ENCODE results near the gene CHMP6.

The CHMP6 gene

DNA sequence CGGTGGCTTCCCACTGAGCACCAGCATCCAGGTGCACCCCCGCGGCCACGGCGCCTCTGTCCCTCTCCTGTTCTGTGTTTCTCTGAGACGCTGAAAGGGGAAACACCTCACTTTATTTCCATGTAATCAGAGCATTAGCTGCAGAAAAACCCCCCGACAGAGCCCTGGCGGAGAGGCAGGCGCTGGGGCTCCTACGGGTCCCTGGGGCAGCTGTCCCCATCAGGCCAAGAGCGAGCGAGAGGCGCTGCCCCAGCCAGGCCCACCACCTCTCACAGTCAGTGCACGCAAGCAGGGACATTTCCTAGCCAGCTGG is 27.1 kb upstream of the CHMP6 start:
- Histone ChIP-seq H3K9ac (ENCODE audit: low read depth, low read length, poor library complexity, severe bottlenecking) (no peak overlapping the region), H3K9me2 (replicated peaks; ENCODE audit: low read depth, low read length) (no peaks in the 10 kb centered on the region), H3K4me2 (ENCODE audit: low read depth, low read length, poor library complexity, severe bottlenecking) (no peak overlapping the region), H3K36me3 (ENCODE audit: insufficient read depth, low read length) (no peaks in the 10 kb centered on the region), H3K9me3 (ENCODE audit: insufficient read depth, low read depth, low read length) (no peaks in the 10 kb centered on the region), H3K79me2 (ENCODE audit: insufficient read depth, low read length) (no peaks in the 10 kb centered on the region), H2AFZ (ENCODE audit: low read length) (no peak overlapping the region), H3K4me1 (ENCODE audit: insufficient read depth, low read length, poor library complexity, severe bottlenecking) (no peaks in the 10 kb centered on the region), H3K27me3 (ENCODE audit: insufficient read depth, low read length, poor library complexity, severe bottlenecking) (no peaks in the 10 kb centered on the region), H4K20me1 (ENCODE audit: insufficient read depth, low read length, poor library complexity, severe bottlenecking) (no peaks in the 10 kb centered on the region), H3K4me3 (ENCODE audit: low read length, poor library complexity, severe bottlenecking) (no peak overlapping the region), H3F3A (ENCODE audit: low read depth) (no peaks in the 10 kb centered on the region)
- TF ChIP-seq, protein P1, sequence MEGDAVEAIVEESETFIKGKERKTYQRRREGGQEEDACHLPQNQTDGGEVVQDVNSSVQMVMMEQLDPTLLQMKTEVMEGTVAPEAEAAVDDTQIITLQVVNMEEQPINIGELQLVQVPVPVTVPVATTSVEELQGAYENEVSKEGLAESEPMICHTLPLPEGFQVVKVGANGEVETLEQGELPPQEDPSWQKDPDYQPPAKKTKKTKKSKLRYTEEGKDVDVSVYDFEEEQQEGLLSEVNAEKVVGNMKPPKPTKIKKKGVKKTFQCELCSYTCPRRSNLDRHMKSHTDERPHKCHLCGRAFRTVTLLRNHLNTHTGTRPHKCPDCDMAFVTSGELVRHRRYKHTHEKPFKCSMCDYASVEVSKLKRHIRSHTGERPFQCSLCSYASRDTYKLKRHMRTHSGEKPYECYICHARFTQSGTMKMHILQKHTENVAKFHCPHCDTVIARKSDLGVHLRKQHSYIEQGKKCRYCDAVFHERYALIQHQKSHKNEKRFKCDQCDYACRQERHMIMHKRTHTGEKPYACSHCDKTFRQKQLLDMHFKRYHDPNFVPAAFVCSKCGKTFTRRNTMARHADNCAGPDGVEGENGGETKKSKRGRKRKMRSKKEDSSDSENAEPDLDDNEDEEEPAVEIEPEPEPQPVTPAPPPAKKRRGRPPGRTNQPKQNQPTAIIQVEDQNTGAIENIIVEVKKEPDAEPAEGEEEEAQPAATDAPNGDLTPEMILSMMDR (conservative IDR thresholded peaks at IDR 0.05; ENCODE audit: low read length): no peak
- no peak for TF ChIP-seq EZH2phosphoT487 (IDR thresholded peaks at IDR 0.05; ENCODE audit: borderline replicate concordance)

DNA sequence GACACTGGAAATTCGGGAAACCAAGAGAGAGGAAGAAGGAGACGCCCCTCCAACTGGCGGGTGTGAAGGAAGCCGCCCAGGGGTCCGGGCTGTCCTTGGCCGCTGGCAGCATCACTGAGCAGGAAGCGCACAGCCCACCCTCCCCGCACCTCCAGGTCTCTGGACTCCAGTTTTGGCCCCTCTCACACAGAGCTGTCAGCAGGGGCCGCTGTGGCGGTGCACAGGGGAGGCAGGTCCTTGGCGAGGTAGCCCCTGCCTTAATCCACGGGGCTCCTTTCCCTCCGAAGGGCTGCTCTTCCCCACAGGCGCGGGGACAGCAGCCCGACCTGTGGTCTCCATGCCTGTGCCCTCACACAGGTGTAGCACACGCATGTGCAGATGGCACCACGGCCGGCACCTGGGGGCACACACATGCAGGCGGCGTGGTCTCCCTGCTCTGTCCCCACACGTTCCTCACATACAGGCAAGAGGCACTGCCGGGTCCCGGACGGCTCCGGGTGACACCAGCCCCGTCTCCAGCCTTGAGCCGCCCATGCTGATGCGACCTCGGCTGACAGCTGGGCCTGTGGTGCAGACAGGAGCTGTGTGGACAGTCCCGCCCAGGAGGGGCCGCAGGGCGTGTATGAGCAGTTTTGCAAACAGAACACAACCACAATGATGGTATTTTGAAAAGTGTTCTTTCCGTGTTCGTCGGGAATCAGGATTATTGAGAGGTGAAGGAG is 26.6 kb upstream of the CHMP6 start:
- no peak overlapping the region for H2AFZ ChIP-seq (ENCODE audit: low read length)
- no peaks in the 10 kb centered on the region for H3K79me2 ChIP-seq (ENCODE audit: insufficient read depth, low read length)
- no peak overlapping the region for H3K9ac ChIP-seq (ENCODE audit: low read depth, low read length, poor library complexity, severe bottlenecking)
- H3K4me1 ChIP-seq (ENCODE audit: insufficient read depth, low read length, poor library complexity, severe bottlenecking): no peaks in the 10 kb centered on the region
- no peaks in the 10 kb centered on the region for H3K9me2 ChIP-seq (replicated peaks; ENCODE audit: low read depth, low read length)
- H3K4me2 ChIP-seq (ENCODE audit: low read depth, low read length, poor library complexity, severe bottlenecking): no peak overlapping the region
- no peaks in the 10 kb centered on the region for H3K9me3 ChIP-seq (ENCODE audit: insufficient read depth, low read depth, low read length)
- no peak overlapping the region for H3K4me3 ChIP-seq (ENCODE audit: low read length, poor library complexity, severe bottlenecking)
- no peaks in the 10 kb centered on the region for H3K27me3 ChIP-seq (ENCODE audit: insufficient read depth, low read length, poor library complexity, severe bottlenecking)
- TF ChIP-seq EZH2phosphoT487 (IDR thresholded peaks at IDR 0.05; ENCODE audit: borderline replicate concordance): no peak
- H3K36me3 ChIP-seq (ENCODE audit: insufficient read depth, low read length): no peaks in the 10 kb centered on the region
- no peaks in the 10 kb centered on the region for H4K20me1 ChIP-seq (ENCODE audit: insufficient read depth, low read length, poor library complexity, severe bottlenecking)
- H3F3A ChIP-seq (ENCODE audit: low read depth): no peaks in the 10 kb centered on the region

DNA sequence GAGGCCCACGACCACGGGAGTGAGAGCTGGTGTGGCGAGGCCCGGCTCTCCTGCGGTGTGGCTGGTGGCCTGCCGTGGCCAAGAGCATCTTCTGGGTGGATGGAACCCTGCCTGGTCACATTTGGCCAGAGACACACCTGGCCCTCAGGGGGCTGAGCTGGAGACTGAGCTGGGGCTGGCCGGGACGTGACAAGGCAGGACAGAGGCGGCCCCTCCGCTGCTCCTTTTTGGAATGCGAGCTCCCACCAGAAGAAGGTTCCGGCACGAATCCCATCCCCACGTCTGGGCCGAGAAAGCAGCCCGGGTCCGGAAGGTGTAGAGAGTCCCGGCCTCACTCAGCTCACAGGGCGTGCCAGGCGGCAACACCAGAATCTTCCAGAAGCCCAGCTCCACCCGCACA is 26.0 kb upstream of the CHMP6 start:
- no peaks in the 10 kb centered on the region for H4K20me1 ChIP-seq (ENCODE audit: insufficient read depth, low read length, poor library complexity, severe bottlenecking)
- no peaks in the 10 kb centered on the region for H3K9me3 ChIP-seq (ENCODE audit: insufficient read depth, low read depth, low read length)
- H3K27me3 ChIP-seq (ENCODE audit: insufficient read depth, low read length, poor library complexity, severe bottlenecking): no peaks in the 10 kb centered on the region
- no peaks in the 10 kb centered on the region for H3K36me3 ChIP-seq (ENCODE audit: insufficient read depth, low read length)
- H3K4me3 ChIP-seq (ENCODE audit: low read length, poor library complexity, severe bottlenecking): no peak overlapping the region
- H3K9me2 ChIP-seq (replicated peaks; ENCODE audit: low read depth, low read length): no peaks in the 10 kb centered on the region
- TF ChIP-seq, protein P1 (conservative IDR thresholded peaks at IDR 0.05; ENCODE audit: low read length): no peak
- TF ChIP-seq EZH2phosphoT487 (IDR thresholded peaks at IDR 0.05; ENCODE audit: borderline replicate concordance): no peak
- H3K79me2 ChIP-seq (ENCODE audit: insufficient read depth, low read length): no peaks in the 10 kb centered on the region
- H3K4me1 ChIP-seq (ENCODE audit: insufficient read depth, low read length, poor library complexity, severe bottlenecking): no peaks in the 10 kb centered on the region
- H3F3A ChIP-seq (ENCODE audit: low read depth): no peaks in the 10 kb centered on the region
- H2AFZ ChIP-seq (ENCODE audit: low read length): no peak overlapping the region
- no peak overlapping the region for H3K4me2 ChIP-seq (ENCODE audit: low read depth, low read length, poor library complexity, severe bottlenecking)
- no peak overlapping the region for H3K9ac ChIP-seq (ENCODE audit: low read depth, low read length, poor library complexity, severe bottlenecking)

DNA sequence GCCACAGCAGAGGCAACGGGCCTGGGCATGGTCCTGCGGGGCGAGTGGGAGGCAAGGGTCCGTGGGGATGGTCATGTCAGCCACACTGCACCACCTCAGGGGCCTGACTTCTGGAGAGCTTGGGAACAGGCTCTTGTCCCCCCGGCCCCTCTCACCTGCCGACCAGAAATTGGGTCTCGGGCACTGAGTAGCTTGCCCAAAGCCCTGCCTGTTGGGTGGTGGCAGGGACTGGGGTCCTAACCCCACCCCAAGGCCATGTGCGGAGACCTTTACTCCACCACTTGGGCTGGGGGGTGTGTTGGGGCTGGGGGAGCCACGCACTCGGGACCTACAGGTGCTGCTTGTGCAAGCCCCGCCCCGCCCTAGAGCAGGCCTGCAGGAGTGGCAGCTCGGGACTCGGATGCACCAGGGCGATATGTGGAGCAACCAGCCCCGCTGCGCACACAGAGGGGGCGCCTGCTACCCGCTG is 24.2 kb upstream of the CHMP6 start:
- no peak overlapping the region for H2AFZ ChIP-seq (ENCODE audit: low read length)
- TF ChIP-seq EZH2phosphoT487 (IDR thresholded peaks at IDR 0.05; ENCODE audit: borderline replicate concordance): no peak
- TF ChIP-seq, protein P1 (conservative IDR thresholded peaks at IDR 0.05; ENCODE audit: low read length): no peak
- peaks cover 6% of the 10 kb centered on the region for H3K4me1 ChIP-seq (ENCODE audit: insufficient read depth, low read length, poor library complexity, severe bottlenecking)
- H3K79me2 ChIP-seq (ENCODE audit: insufficient read depth, low read length): no peaks in the 10 kb centered on the region
- no peaks in the 10 kb centered on the region for H3K9me2 ChIP-seq (replicated peaks; ENCODE audit: low read depth, low read length)
- no peaks in the 10 kb centered on the region for H4K20me1 ChIP-seq (ENCODE audit: insufficient read depth, low read length, poor library complexity, severe bottlenecking)
- no peaks in the 10 kb centered on the region for H3K9me3 ChIP-seq (ENCODE audit: insufficient read depth, low read depth, low read length)
- no peak overlapping the region for H3K4me2 ChIP-seq (ENCODE audit: low read depth, low read length, poor library complexity, severe bottlenecking)
- no peaks in the 10 kb centered on the region for H3F3A ChIP-seq (ENCODE audit: low read depth)
- no peak overlapping the region for H3K9ac ChIP-seq (ENCODE audit: low read depth, low read length, poor library complexity, severe bottlenecking)
- no peak overlapping the region for H3K4me3 ChIP-seq (ENCODE audit: low read length, poor library complexity, severe bottlenecking)
- no peaks in the 10 kb centered on the region for H3K36me3 ChIP-seq (ENCODE audit: insufficient read depth, low read length)
- H3K27me3 ChIP-seq (ENCODE audit: insufficient read depth, low read length, poor library complexity, severe bottlenecking): no peaks in the 10 kb centered on the region
